ENCODE results near the gene TMEM200A.

DNA sequence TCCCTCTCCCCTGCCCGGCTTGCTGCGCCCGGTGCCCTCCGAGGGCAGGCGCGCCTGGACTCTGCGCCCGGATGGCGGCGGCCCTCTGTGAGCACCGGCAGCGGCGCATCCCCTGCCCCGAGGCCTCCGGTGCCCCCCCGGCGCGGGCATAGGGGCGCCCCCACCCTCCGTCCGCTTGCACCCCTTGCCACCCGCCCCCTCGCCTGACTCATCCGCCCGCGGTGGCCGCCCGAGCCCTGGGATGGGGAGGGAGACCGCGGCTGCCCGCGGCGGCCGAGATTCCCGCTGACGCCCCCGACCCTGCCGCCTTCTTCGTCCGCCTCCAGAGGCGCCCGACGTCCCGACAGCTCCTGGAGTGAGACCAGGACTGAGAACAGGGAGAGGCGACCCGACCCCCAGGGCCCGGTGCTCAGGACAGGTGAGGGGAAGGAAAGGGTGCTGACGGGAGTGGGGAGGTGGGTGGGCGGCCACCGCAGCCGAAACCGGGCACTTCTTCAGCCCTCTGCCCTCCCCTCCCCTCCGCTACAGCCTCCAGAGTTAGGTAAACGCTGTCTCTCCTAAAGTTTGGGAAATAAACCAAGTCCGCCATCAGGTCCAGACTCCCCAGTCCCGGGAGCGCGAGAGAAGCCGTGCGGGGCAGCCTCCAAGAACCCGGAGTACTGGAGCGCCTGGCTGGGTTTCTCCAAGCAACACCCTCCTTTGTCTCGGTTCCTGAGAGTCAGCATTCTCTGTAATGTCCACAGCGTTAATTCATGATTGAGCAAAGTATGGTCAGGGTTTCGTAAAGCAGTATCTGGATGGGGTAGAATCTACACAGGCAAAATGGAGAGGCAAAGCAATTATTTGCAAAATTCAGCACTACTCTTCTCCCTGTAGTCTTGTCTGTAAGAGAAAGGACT lies 539 bp downstream of the TMEM200A start:
- TF ChIP-seq, protein P1, sequence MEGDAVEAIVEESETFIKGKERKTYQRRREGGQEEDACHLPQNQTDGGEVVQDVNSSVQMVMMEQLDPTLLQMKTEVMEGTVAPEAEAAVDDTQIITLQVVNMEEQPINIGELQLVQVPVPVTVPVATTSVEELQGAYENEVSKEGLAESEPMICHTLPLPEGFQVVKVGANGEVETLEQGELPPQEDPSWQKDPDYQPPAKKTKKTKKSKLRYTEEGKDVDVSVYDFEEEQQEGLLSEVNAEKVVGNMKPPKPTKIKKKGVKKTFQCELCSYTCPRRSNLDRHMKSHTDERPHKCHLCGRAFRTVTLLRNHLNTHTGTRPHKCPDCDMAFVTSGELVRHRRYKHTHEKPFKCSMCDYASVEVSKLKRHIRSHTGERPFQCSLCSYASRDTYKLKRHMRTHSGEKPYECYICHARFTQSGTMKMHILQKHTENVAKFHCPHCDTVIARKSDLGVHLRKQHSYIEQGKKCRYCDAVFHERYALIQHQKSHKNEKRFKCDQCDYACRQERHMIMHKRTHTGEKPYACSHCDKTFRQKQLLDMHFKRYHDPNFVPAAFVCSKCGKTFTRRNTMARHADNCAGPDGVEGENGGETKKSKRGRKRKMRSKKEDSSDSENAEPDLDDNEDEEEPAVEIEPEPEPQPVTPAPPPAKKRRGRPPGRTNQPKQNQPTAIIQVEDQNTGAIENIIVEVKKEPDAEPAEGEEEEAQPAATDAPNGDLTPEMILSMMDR (IDR thresholded peaks at IDR 0.05; ENCODE audit: insufficient read depth, low read length, poor library complexity, severe bottlenecking) = no peak
- TF ChIP-seq EZH2phosphoT487 (conservative IDR thresholded peaks at IDR 0.05; ENCODE audit: low read length) = no peak
